DMS 273 (cell line): ENCODE data around the gene CHPT1.
"Not testable (repeated sequence)": the region's sequence is repeated elsewhere in the genome, so short reads cannot be mapped to it uniquely, and the experiment has no call there.

ENCODE experiments used
- DNase-seq: peaks from one replicate; lab custom pipeline; 2025; ENCODE audit not compliant: unreplicated experiment; lab: John Stamatoyannopoulos, UW

Gene CHPT1

GRCh38 chr12:101681627-101682026 lies 15.8 kb upstream of the CHPT1 start:
- not testable (repeated sequence) for DNase-seq

- no peak for DNase-seq
Measured at GRCh38 chr12:101685092-101685491, 12.3 kb upstream of the CHPT1 start.

- DNase-seq, result no peak
Measured at GRCh38 chr12:101686176-101686575, 11.3 kb upstream of the CHPT1 start.

- no peak for DNase-seq
Measured at GRCh38 chr12:101690544-101691098, 6.8 kb upstream of the CHPT1 start.

GRCh38 chr12:101691503-101692096 lies 5.8 kb upstream of the CHPT1 start:
- DNase-seq, result no peak

- DNase-seq, result no peak
Measured at GRCh38 chr12:101694297-101694848, 3.1 kb upstream of the CHPT1 start.

GRCh38 chr12:101694986-101695385 lies 2.5 kb upstream of the CHPT1 start:
- DNase-seq, result no peak

GRCh38 chr12:101695706-101696105 lies 1.7 kb upstream of the CHPT1 start:
- no peak for DNase-seq

- peak; percentile 35 for DNase-seq
Measured at GRCh38 chr12:101696251-101697196, 916 bp upstream of the CHPT1 start.

GRCh38 chr12:101697930-101698799 lies 725 bp downstream of the CHPT1 start:
- peak; percentile 44 for DNase-seq

GRCh38 chr12:101698800-101699347 lies 1.4 kb downstream of the CHPT1 start:
- peak; percentile 33 for DNase-seq

GRCh38 chr12:101700299-101700820 lies 2.9 kb downstream of the CHPT1 start:
- no peak for DNase-seq

- DNase-seq, result no peak
Measured at GRCh38 chr12:101703487-101703886, 6.0 kb downstream of the CHPT1 start.

GRCh38 chr12:101706403-101706802 lies 9.0 kb downstream of the CHPT1 start:
- no peak for DNase-seq

- no peak for DNase-seq
Measured at GRCh38 chr12:101707131-101707782, 9.8 kb downstream of the CHPT1 start.

GRCh38 chr12:101710288-101710687 lies 12.8 kb downstream of the CHPT1 start:
- DNase-seq, result no peak

- DNase-seq, result no peak
Measured at GRCh38 chr12:101713059-101713682, 15.7 kb downstream of the CHPT1 start.

- no peak for DNase-seq
Measured at GRCh38 chr12:101713930-101714329, 16.5 kb downstream of the CHPT1 start.

- no peak for DNase-seq
Measured at GRCh38 chr12:101714877-101715444, 17.5 kb downstream of the CHPT1 start.
